HK-2 (cell line): ENCODE measurements around the gene IFRD1.

Experiments used
- DNase-seq: peaks from one replicate; pipeline ENCODE4 v3.0.0-alpha.2; 2018; ENCODE audit not compliant: unreplicated experiment

The IFRD1 gene

DNA sequence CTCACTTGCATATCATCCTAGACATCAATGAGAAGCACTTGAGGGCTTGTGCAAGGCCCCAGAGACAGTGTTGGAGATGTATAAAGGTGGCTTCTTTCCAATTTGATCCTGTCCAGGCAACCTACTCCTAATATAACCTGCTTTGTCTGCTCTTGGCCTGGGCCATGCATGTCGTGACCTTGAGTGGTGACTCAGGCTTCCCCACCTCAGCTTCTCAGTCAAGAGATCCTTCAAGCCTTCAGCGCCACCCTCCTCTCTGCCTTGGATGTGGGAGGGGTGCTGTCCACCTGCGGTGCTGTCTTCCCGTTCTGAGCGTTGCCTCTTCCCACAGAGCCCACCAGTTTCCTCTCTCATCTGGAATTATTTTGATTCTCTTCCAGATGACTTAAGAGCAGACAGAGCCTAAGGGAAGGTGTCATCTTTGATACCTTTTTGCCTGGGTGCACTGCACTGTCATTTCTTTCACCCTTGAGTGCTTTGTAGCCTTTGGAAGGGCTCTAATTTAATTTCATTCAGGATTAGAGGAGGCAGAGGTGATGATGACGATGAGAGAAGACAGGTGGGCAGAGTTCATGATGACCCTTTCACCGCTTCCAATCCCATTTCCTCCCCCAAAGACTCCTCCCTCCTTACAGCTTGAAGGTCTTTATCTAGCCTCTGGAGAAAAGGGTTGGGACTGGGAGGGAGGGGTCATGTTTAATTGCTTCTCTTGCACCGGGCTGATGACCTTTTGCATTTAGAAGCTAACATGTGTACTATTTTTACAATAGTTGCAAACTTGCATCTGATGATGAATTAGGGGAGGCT is 37.4 kb downstream of the IFRD1 start:
- DNase-seq: no peak

DNA sequence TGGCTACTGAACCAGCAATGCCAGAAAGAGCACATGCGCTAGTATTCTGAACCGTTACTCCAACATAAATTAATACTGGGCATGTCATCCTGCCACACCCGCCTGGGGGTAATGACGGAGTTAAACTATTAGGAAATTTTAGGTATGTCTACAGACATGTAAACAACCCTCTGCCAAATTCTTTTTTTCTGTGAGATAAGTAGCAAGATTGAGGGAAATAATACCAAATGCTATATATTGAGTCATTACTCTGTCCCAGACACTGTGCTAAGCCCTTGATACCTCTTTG is 37.9 kb downstream of the IFRD1 start:
- DNase-seq: no peak

DNA sequence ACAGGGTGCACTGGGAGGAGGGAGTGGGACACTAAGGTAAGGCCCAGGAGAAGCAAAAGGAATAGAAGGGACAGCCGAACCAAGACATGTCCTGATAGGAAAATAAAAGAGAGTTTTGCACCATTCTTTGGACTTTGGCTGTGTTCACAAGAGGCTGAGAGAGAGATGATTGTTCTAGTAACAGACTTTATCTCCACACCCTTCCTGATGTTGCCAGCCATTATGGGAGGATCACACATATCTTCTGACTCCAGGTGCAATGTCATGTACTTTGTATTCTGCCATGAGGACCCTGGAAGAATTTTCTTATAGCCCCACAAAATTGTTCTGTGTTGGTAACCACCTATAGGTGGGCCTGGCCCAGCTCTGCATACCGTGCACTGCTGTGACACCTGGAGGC is 41.9 kb downstream of the IFRD1 start:
- no peak for DNase-seq

DNA sequence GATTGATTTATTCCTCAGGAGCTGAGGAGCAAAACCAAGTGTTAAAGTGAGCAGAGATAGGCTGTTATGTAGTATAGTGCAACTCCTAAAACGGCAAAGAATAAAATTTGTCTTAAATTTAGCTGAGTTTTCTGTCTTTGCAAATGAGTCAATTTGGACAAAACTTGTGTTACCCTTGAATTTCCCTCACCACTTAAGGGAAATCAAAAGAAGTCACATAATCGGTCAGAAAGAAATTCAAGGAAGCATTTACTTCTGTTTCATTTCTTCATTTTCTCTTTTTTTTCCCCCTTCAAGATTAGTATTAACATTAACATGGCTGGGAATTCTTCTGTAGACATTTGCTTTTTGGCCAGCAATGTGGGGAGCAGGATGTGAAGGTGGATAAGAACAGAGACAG is 44.4 kb downstream of the IFRD1 start:
- DNase-seq: no peak

DNA sequence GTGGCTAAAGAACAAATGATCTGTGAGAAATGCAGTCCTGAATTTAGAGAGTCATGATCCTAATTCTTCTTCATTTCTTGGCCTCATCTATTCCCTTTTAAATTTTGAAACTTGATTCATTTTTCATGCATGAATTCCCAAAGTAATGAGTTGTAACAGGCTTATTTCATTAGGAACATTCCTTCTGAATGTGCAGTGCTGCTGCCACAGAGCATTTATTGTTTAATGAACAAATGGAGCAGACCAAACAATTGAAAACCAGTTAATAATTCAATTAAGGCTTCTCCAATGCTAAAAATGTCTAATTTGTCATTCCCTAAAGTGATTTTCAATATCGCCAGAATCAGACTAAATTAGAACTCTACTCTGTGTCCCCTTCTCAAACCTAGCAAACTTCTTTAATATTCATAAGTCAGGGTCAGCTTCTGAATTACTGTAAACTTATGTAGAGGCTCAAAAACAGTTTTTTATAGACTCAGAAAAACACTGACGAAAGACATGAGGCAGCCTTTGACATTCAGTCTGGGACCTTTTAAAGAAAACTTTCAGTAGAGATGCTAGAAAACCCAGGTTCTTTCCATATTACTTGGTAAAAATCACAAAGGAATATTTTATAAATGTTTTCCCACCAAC is 45.0 kb downstream of the IFRD1 start:
- DNase-seq: no peak

DNA sequence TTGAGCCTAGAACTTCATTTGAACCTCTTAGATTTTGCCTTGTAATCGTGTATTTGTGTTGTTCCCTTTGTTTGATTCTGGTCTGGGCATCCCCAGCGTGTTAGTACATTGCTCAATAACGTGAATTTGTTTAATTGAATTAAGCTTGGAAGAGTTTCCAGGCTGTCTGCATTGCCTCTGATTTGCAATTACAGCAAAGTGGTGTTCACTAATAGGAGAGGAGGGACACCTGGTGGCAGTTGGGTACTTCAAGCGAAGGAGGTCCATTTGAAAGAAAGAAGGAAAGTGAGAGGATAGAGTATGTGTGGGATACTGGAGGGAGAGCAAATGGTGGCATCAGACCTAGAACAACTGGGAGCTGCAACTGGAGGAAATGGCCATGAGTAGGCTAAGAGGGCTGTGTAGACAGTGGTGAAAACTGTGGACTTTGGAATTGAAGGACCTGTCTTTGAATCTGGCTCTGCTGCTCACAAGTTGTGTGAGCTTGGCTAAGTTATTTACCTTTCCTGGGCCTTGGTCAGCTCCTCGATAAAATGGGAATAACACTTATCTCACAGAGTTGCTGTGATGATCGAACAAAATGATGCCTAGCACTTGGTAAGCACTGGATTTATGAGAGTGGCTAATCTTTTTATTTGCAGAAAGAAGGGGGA is 45.7 kb downstream of the IFRD1 start:
- peak; percentile 11 for DNase-seq

DNA sequence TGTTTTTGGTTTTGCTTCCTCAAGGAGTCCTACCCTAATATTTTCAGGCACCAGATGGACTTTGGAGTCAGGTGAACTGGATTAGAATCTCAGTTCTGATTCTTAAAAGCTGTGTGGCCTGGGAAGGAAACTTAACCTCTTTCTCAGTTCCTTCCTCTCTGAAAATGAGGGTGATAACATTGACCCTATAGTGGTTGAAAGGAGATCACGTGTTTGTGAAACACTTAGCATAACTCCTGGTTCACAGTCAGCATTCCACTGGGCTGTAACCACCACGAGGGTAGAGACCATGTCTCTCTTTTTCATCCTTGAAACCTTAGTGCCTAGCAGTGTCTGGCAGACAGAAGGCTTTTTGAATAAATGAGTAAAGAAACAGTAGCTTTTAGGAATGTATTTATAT is 47.2 kb downstream of the IFRD1 start:
- no peak for DNase-seq

DNA sequence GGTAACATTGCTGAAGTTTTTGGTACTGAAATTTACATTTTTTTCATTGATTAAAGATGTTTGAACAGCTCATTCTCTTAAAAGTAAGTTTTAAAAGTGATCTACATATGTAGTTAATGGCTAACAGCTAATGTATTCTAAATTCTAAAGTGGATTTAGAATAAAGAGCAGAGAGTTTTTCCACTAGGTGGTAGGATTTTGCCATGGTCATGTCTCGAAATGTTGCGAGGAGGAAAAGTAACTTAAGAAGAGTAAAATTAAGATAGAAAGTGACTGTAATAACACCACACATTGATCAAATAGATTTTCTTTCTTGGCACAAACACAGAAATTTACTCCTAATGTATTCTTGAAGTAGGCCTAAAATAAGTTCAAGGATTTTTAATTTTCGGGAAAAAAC is 50.4 kb downstream of the IFRD1 start:
- no peak for DNase-seq

DNA sequence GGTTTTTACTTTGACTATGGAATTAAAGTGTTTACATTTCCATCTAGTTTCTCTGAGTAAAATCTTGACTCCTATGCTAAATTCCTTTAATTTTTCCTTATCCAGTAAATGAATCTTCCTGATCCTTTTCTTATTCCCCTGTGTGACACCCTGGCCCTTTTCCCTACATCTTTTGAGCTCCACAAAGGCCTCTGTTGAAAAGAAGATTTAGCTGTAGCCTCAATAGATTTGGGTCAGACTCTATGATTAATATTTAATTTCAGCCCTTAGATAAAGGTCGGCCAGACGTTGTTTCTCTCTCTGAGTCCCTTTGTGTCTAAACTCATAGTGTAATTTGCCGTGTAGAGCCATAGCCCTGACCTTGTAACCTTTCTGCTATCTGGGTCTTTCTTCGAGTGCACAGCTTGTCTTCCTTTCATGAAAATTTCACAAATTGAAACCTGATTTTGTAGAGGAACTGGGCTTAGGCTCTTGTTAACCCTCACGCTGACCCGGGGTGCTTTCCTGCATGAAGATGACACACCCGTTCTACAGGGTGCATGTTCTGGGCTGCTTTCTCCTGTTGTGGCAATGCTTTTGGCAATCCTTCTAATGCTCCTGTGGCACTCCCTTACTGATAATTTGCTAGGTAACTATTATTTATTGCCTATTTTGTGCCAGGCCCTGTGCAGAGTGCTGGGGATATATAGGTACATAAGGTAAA is 51.7 kb downstream of the IFRD1 start:
- DNase-seq: no peak

DNA sequence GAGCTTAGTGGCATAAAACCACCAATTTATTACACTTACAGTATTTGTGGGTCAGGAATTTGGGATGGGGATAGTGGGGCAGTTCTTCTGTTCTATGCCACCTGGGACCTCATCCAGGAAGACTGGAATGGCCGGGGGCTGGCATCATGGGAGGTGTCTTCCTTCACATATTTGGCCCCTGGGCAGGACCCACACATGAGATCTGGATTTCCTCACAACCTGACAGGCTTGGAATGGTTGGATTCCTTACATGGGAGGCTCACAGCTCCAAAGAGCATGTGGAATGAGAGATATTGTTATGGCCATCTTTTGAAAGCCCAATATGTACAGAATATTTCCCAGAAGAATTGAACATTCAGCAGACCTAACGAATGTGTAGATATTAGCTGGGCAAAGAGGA is 52.4 kb downstream of the IFRD1 start:
- no peak for DNase-seq

DNA sequence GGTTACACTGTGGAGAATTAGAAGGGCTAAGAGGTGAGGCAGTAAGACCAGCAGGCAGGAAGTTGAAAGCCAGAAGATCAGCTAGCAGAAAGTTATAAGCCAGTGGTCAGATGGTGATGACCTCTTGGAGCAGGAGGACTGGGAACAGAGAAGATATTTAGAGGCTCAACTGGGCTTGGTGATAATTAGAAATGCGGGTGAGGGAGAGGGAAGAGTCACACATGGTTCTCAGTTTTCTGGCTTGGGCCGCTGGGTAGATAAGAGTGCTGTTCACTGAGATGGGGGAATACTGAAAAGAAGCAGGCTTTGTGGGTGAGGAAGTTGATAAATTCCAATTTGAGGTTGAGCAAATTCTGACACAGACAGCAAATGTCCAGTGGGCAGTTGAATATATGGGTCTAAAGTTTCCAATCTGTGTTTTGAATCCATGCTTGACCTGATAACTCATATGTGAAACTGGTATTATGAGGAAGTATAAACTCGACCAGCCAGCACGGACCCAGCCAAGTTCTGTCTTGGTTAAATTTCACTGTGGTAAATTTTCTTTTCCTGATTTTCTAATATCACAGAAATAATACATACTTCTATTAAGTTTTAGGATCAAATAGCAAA is 53.2 kb downstream of the IFRD1 start:
- DNase-seq: no peak

DNA sequence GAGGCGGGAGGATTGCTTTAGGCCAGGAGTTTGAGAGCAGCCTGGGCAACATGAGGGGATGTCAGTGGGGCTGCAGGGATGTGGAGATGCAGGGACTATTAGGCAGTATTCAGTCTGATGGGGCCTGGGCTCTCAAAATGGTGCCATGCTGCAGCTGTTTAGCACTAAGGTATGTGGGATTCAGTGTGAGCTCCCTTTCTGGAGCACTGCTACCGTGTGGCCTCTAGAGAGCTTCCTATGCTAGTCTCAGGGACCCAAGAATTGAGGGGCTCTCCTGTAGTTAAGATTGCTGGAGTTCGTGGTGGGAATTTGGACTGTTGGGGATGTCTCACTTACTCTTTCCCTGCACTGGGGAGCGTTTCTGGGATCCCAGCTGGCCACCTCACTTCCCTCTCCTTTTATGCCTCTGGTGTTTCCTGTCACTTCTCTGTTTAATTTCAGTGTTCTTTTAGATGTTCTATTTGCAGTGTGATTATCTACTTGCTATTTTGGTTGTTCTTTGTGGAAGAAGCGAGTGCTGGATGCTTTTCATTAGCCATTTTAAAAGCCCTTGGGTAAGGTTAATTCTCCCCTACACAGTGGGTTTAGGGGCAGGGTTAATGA is 53.9 kb downstream of the IFRD1 start:
- DNase-seq: no peak

DNA sequence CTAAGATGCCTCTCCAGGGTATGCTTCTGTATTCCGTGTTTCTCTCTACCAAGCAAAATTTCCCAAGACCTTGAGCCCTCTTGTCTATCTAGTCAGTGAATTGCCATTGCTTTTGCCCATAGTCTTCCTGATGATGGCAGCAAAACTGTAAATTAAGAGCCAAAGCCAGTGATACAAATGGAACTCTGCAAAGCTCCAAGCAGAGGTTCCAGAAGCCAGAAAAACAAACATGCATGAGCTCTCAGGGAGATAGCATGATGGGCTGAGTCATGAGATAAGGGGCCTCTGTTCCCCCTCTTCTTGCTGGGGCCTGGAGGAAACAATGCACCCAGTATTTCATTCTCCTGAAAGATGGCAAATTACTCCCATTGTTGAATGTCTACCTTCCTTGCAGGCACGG is 55.2 kb downstream of the IFRD1 start:
- DNase-seq: no peak

DNA sequence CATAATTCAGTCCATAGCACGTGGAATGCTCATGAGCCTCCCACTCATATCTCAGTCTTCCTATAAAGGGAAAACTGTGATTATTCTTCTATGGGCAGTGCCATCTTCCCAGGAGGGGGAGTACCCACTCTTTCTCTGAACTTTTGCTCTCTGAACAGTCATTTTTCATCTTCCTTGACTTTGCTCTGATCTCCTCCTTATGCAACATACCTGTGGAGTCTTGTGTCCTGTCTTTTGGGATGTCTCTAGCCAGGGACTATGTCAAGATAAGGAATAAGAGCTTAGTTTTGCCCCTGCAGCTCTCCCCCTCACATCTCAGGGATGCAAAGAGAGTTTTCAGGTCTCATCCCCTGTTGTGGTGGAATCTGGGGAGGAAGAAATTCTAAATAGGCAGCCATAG is 58.1 kb downstream of the IFRD1 start:
- DNase-seq: no peak

DNA sequence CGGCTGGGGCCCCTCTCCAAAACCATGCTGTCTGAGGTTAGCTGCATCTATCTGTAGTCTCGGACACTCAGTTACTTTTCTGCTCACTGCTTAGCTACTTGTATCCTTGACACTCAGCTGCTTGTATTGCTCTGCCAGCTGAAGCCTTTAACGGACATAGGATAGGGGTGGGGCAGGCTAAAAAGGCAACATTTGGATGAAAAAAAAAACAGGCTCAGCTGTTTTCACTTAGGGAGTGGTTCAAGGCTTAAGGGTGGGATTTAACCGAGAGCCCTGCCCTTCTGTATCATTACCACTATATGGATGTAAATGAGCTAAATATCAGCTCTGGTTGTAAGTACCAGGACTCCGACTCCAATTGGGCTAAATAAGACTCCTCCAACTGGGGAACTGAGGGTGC is 59.1 kb downstream of the IFRD1 start:
- DNase-seq: no peak

DNA sequence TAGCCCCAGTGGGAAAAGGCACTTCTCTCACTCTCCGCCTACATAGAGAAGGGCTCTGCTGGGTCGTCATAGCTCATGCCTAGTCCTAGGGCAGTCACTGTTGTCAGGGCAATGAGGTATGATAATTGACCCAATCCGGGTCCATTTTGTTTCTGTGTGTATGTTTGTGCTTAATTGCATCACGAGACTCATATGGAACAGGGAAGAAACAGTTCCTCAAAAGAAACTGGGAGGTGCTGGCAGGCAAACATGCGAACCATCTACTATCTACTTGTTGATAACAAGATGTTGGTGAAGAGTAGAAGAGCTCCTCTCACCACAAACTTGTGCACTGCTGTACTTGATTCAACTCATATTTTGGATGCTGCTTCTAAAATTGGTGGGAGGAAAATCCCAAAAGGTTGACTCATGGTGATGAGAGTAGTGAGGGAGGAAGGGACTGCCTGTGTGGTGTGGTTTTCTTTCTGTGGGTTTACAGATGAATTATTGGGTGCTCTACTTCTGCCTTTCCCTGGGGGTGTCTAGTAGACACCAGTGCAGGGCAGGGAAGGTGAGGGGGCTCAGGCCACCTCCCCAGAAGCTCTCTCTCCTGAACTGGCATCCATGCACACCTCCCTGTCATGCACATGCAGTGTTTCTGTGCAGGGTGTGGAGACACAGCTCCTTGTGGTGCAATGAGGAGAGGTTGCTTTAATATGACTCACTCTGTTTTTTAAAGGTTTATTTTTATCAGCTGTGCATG is 59.9 kb downstream of the IFRD1 start:
- DNase-seq: no peak

DNA sequence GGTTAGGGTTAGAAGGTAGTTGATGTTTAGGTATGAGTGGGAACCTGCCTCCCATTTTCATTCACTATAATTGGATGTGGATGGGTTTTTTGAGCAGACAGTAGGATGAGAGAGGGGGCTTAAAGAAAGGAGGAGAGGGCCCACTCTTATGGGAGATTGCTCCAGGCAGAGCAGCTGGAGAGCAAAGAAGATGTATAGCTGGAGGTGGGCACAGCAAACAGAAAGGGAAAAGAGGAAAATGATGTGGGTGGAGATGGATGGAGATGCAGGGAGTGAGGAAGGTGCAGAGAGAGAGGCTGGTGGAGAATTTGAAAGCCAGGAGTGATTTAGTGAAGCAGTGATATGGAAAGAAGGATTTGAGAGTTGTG is 60.5 kb downstream of the IFRD1 start:
- DNase-seq: no peak

DNA sequence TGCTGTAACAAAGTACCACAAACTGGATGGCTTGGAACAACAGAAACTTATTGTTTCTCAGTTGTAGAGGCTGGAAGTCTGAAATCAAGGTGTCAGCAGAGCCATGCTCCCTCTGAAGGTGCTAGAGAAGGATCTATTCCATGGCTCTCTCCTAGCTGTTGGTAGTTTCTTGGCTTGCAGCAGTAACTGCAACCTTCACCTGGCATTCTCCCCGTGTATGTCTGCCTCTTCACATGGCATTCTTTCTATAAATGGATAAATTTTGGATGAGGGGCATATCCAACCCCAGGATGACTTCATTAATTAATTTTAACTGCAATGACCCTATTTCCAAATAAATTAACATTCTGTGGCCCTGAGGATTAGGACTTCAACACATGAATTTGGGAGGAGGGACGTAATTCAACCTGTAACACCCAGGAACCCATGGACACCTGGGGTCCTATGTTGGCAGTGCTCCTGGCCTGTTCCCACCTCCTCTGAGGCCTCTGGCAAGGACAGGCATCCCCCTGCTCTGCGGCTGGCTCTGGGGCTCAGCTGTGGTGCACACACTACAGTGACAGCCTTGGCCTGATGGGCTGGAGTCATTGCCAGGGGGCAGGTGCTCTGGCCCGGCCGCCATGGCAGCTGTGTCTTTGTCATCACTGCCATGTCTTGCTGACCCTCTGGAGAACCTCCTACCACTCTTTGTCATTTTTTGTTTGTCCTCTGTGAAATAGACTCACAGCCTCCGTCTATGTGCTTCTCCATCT is 61.4 kb downstream of the IFRD1 start:
- no peak for DNase-seq

DNA sequence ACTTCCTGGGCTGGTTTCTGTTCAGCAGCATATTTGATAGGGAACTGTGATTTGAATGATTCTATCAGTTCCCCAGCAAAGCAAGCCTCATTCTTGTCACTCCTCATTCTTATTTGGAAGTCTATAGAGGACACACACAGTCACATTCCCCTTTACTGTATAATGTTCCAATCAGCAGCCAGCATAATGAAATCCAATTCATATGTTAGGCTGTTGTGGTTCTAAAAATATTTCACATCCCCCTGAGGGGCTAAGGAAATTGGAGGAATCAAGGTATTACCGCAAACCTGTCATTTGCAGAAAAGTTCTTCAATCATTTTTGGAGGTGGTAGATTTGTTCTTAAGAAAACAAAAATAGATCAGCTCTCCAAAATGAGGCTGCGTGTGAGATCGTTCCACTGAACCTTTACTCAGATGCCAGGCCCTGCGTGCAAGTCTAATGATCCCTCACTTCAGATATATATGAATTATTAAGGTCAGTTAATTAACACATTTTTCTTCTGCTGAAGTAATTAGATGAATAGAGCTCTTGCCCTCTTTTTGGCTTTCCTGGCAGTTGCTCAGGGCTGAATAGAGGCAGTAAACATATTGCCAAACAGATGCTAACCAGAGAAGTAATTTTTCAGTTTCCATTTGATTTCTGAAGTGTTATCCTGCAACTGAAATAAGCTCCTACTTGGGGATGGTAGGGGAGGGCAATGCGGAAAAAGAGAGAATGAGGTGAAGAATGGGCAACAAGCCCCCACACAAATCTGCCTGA is 62.4 kb downstream of the IFRD1 start:
- no peak for DNase-seq

DNA sequence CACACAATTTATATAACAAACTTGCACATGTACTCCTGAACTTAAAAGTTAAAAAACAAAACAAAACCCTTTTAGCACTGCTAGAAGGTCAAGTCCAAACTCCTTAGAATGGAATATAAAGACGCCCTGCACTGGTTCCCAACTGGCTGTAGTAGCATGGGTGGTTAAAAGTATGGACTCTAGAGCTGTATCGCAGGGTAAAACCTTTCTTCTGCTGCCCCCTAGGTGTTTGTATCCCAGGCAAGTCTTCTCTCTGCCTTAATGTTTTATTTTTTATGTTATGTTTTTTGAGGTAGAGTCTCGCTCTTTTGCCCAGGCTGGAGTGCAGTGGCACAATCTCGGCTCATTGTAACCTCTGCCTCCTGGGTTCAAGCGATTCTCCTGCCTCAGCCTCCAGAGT is 65.7 kb downstream of the IFRD1 start:
- no peak for DNase-seq
